SK-N-SH treated with all-trans-retinoic acid at 6 μM for 48 hours (cell line): ENCODE results near the gene NANOGP8.

Experiments
- ATAC-seq: fragments of 200-7000 bp; cut with Tn5 transposase; 3 replicates; pipeline ENCODE4 v1.9.1; 2020; ENCODE audit warnings: mild to moderate bottlenecking, moderate library complexity
- BACH2 ChIP-seq: fragments of 250-450 bp; sonication (Bioruptor Pico); IDR thresholded peaks from 2 replicates; pipeline ENCODE4 v1.9.0; 2021; ENCODE audit warnings: mild to moderate bottlenecking, borderline replicate concordance
- CREB5 ChIP-seq: fragments of 250-450 bp; sonication (Bioruptor Pico); IDR thresholded peaks from 2 replicates; pipeline ENCODE4 v1.5.1; 2020; ENCODE audit warnings: low read depth, mild to moderate bottlenecking, moderate library complexity
- CSDC2 ChIP-seq: fragments of 250-450 bp; sonication (Bioruptor Pico); IDR thresholded peaks from 2 replicates; pipeline ENCODE4 v1.5.0; 2020; ENCODE audit warnings: mild to moderate bottlenecking, moderate library complexity
- CSRNP3 ChIP-seq: fragments of 250-450 bp; sonication (Bioruptor Pico); IDR thresholded peaks from 2 replicates; pipeline ENCODE4 v1.5.1; 2021; ENCODE audit warnings: mild to moderate bottlenecking, moderate library complexity
- ESRRG ChIP-seq: fragments of 250-450 bp; sonication (Bioruptor Pico); IDR thresholded peaks from 2 replicates; pipeline ENCODE4 v1.6.1; 2021; ENCODE audit warnings: mild to moderate bottlenecking
- GLIS3 ChIP-seq: fragments of 250-450 bp; sonication (Bioruptor Pico); IDR thresholded peaks from 2 replicates; pipeline ENCODE4 v1.5.0; 2020; ENCODE audit warnings: mild to moderate bottlenecking, moderate library complexity
- ISL1 ChIP-seq: fragments of 250-450 bp; sonication (Bioruptor Pico); IDR thresholded peaks from 2 replicates; pipeline ENCODE4 v2.1.2; 2022; ENCODE audit warnings: mild to moderate bottlenecking, moderate library complexity
- OSR1 ChIP-seq: fragments of 250-450 bp; sonication (Bioruptor Pico); IDR thresholded peaks from 2 replicates; pipeline ENCODE4 v1.8.0; 2022; ENCODE audit warnings: moderate library complexity, mild to moderate bottlenecking, inconsistent platforms
- PATZ1 ChIP-seq: fragments of 250-450 bp; sonication (Bioruptor Pico); IDR thresholded peaks from 2 replicates; pipeline ENCODE4 v1.8.0; 2020; ENCODE audit warnings: mild to moderate bottlenecking, moderate library complexity, borderline replicate concordance
- POU6F1 ChIP-seq: fragments of 250-450 bp; sonication (Bioruptor Pico); IDR thresholded peaks from 2 replicates; pipeline ENCODE4 v1.8.0; 2021; ENCODE audit warnings: low read depth, mild to moderate bottlenecking, moderate library complexity, borderline replicate concordance
- PPARA ChIP-seq: fragments of 250-450 bp; sonication (Bioruptor Pico); IDR thresholded peaks from 2 replicates; pipeline ENCODE4 v1.5.0; 2020; ENCODE audit warnings: mild to moderate bottlenecking, borderline replicate concordance
- RARB ChIP-seq: fragments of 250-450 bp; sonication (Bioruptor Pico); IDR thresholded peaks from 2 replicates; pipeline ENCODE4 v1.8.0; 2021; ENCODE audit warnings: mild to moderate bottlenecking, moderate library complexity
- SNAI2 ChIP-seq: fragments of 250-450 bp; sonication (Bioruptor Pico); IDR thresholded peaks from 2 replicates; pipeline ENCODE4 v1.5.0; 2020; ENCODE audit warnings: mild to moderate bottlenecking, moderate library complexity
- TCF4 ChIP-seq: fragments of 250-450 bp; sonication (Bioruptor Pico); IDR thresholded peaks from 2 replicates; pipeline ENCODE4 v1.8.0; 2021; ENCODE audit warnings: mild to moderate bottlenecking, moderate library complexity, borderline replicate concordance
- TOX ChIP-seq: fragments of 250-450 bp; sonication (Bioruptor Pico); IDR thresholded peaks from 2 replicates; pipeline ENCODE4 v1.8.0; 2021; ENCODE audit warnings: mild to moderate bottlenecking, moderate library complexity, borderline replicate concordance
- TSHZ2 ChIP-seq: fragments of 250-450 bp; sonication (Bioruptor Pico); IDR thresholded peaks from 2 replicates; pipeline ENCODE4 v1.5.0; 2020; ENCODE audit warnings: mild to moderate bottlenecking, moderate library complexity
- ZC3H10 ChIP-seq: fragments of 250-450 bp; sonication (Bioruptor Pico); IDR thresholded peaks from 2 replicates; pipeline ENCODE4 v1.5.1; 2021; ENCODE audit warnings: mild to moderate bottlenecking, moderate library complexity
- ZFP3 ChIP-seq: fragments of 250-450 bp; sonication (Bioruptor Pico); IDR thresholded peaks from 2 replicates; pipeline ENCODE4 v1.5.0; 2020; ENCODE audit warnings: mild to moderate bottlenecking, moderate library complexity
- ZNF565 ChIP-seq: fragments of 450-650 bp; formaldehyde crosslinking; conservative IDR thresholded peaks from 2 replicates; pipeline ENCODE4 v1.5.0; 2020; ENCODE audit warnings: low read depth, mild to moderate bottlenecking, moderate library complexity
- ZNF70 ChIP-seq: fragments of 450-650 bp; formaldehyde crosslinking; IDR thresholded peaks from 2 replicates; pipeline ENCODE4 v1.5.0; 2020; ENCODE audit warnings: mild to moderate bottlenecking, moderate library complexity
- ZNF8 ChIP-seq: fragments of 450-650 bp; formaldehyde crosslinking; IDR thresholded peaks from 2 replicates; pipeline ENCODE4 v1.5.0; 2020; ENCODE audit warnings: mild to moderate bottlenecking, moderate library complexity

The NANOGP8 gene

GRCh38 chr15:35060591-35060990, 24.5 kb downstream of the NANOGP8 start:
- TF ChIP-seq TOX (no peak), POU6F1 (no peak), TCF4 (CRISPR knock-in tag) (no peak), CSRNP3 (no peak), PATZ1 (CRISPR knock-in tag) (no peak), ZNF70 (CRISPR knock-in tag) (no peak), ZC3H10 (CRISPR knock-in tag) (no peak), GLIS3 (CRISPR knock-in tag) (no peak), ZFP3 (no peak), CSDC2 (CRISPR knock-in tag) (no peak), ESRRG (CRISPR knock-in tag) (no peak), RARB (CRISPR knock-in tag) (no peak), SNAI2 (CRISPR knock-in tag) (no peak), ZNF565 (no peak), ISL1 (CRISPR knock-in tag) (no peak), CREB5 (CRISPR knock-in tag) (no peak), OSR1 (CRISPR knock-in tag) (no peak), TSHZ2 (CRISPR knock-in tag) (no peak), ZNF8 (CRISPR knock-in tag) (no peak)
- no peak for ATAC-seq

GRCh38 chr15:35058534-35059054, 26.5 kb downstream of the NANOGP8 start:
- TF ChIP-seq CREB5 (CRISPR knock-in tag) (no peak), PATZ1 (CRISPR knock-in tag) (no peak), BACH2 (CRISPR knock-in tag) (no peak), TSHZ2 (CRISPR knock-in tag) (no peak), ZNF70 (CRISPR knock-in tag) (no peak), TCF4 (CRISPR knock-in tag) (no peak), PPARA (CRISPR knock-in tag) (no peak), RARB (CRISPR knock-in tag) (no peak), ESRRG (CRISPR knock-in tag) (no peak), ZFP3 (no peak), SNAI2 (CRISPR knock-in tag) (no peak), ZNF8 (CRISPR knock-in tag) (no peak), POU6F1 (no peak)
- ATAC-seq: no peak
